GM18868 (cell line): Measurements from ENCODE around the gene KCTD13.
"Not testable (repeated sequence)": the region's sequence is repeated elsewhere in the genome, so short reads cannot be mapped to it uniquely, and the experiment has no call there.

Experiments
- ATAC-seq: cut with Tn5 transposase; IDR thresholded peaks from one replicate; pipeline ENCODE4 v1.9.1; 2021; ENCODE audit warnings: mild to moderate bottlenecking, moderate library complexity; ENCODE audit not compliant: unreplicated experiment

KCTD13 gene

GRCh38 chr16:29925781-29926710 lies at the start of gene KCTD13:
KCTD13 (minus strand) TSS chr16:29926226; CDS start chr16:29926033, 193 bp downstream.
- peak; percentile 81 for ATAC-seq

DNA sequence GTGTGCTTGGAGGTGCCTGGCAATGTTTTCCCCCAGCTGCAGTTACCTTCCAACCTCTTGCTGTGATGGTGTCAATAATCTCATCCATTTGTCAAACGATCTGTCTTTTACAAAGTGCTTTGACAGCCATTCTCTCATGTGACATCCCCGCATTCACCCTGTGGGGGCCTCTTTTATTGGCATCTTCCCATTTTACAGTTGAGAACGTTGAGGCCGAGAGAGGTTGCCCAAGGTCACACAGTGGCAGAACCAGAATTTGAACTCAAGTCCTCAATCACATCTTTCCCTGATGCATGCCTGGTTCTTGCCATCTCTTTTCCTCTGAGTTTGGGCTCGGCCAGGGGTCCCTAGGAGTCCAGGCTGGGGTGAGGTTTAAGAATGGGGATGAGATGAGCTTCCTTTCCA lies 49.1 kb upstream of the KCTD13 start:
- ATAC-seq: no peak

GRCh38 chr16:29974291-29975133 lies 48.5 kb upstream of the KCTD13 start:
- ATAC-seq: no peak

GRCh38 chr16:29973384-29974246 lies 47.6 kb upstream of the KCTD13 start, which contains the start of gene TAOK2:
TAOK2 (plus strand) TSS chr16:29973868; CDS start chr16:29977773, 3,905 bp downstream.
- ATAC-seq: peak; percentile 91

DNA sequence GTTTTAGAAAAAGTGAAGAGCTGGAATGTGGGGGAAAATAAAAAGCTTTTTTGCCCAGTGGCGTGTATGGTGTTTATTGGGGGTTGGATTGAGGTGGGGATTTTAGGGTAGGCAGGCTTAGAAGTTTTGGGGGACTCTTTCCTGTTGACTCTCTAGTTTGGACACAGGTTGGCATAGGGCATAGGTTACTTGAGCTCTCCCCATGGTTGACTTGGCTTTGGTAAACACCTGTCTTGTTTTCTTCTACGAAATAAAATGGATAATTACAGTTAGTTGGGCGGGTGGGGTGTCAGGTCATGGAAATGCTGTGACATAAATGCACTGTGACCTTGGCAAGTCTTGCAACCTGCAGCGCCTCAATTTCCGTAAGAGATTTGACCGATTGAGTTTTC lies 47.0 kb upstream of the KCTD13 start:
- no peak for ATAC-seq

DNA sequence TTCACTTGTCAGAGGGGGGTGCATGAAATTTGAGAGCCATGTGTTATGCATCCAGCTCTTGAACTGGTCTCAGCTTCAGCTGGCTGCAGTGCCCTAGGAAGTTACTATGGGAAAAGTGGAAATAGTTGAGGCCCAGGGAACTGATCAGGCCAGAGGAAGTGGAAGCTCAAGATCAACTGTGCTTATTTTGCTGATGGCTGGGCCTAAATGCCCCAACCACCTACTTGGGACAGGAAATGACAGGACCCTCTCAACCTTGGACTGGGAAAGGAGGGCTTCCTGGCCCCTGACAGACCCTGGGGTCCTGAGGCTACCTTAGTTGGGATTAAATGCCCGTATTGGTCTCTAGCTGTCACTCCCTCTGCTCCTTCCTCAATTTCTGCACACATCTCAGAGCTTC lies 46.5 kb upstream of the KCTD13 start:
- ATAC-seq: no peak

- ATAC-seq: no peak
Observed at GRCh38 chr16:29971304-29971703, 45.3 kb upstream of the KCTD13 start.

DNA sequence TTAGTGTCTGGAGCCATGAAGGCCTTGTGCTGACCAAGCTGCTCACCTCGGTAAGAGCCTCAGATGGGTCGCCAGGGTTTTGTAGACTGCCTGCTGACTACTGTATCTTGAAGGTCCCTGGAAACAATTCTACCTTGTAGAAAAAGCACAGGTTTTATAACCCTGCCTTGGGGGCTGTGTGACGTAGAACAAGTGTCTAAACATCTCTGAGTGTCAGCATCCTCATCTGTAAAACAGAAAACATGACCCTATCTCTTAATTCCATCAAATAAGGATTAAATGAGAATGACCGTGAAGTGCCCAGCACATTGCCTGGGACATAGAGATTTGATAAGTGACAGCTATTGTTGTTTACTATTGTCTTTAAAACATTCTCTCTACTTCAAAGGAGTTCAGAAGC lies 42.2 kb upstream of the KCTD13 start:
- no peak for ATAC-seq

DNA sequence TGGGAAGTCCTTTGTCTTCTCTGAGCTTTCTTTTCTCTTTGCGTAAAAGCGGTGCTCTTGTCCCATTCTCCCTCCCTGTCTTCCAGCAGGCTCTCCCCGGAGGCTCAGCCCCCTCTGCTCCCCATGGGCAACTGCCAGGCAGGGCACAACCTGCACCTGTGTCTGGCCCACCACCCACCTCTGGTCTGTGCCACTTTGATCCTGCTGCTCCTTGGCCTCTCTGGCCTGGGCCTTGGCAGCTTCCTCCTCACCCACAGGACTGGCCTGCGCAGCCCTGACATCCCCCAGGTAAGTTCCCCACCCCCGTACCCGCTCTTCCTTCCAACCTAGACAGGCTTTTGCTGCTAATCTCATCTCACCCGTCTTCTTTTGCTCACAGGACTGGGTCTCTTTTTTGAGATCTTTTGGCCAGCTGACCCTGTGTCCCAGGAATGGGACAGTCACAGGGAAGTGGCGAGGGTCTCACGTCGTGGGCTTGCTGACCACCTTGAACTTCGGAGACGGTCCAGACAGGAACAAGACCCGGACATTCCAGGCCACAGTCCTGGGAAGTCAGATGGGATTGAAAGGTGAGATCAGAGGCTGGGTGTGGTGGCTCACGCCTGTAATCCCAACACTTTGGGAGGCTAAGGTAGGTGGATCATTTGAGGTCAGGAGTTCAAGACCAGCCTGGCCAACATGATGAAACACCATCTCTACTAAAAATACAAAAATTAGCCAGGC lies 37.2 kb upstream of the KCTD13 start:
- ATAC-seq: no peak

DNA sequence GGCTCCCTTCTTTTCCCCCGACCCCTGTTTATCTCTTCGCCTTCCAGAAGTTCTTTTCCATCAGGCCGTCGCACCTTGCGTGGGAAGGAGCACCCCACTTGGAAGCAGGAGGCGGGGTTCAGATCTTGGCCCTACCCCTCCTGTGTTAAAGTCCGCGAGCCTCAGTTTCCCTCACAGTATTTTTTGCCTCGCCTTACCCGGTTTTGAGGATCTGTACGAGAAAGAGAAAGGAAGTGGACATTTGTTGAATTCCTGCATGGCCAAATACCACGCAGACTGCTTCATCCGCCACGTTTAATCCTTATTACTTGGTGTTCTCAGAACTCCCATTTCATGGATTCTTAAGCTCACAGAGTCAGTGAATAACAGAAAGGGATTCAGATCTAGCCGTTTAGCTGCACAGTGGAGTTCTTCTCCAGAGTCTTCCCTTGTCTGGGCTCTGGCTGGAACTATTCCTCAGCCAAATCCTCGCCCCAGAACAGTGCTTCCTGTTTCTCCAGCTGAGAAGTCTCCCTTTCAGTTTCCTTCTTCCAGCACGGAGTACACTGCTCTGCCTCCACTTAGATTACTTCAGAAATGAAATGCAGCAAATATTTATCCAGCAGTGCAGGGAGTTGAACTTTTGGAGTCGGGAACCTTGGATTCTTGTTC lies 36.4 kb upstream of the KCTD13 start:
- no peak for ATAC-seq

DNA sequence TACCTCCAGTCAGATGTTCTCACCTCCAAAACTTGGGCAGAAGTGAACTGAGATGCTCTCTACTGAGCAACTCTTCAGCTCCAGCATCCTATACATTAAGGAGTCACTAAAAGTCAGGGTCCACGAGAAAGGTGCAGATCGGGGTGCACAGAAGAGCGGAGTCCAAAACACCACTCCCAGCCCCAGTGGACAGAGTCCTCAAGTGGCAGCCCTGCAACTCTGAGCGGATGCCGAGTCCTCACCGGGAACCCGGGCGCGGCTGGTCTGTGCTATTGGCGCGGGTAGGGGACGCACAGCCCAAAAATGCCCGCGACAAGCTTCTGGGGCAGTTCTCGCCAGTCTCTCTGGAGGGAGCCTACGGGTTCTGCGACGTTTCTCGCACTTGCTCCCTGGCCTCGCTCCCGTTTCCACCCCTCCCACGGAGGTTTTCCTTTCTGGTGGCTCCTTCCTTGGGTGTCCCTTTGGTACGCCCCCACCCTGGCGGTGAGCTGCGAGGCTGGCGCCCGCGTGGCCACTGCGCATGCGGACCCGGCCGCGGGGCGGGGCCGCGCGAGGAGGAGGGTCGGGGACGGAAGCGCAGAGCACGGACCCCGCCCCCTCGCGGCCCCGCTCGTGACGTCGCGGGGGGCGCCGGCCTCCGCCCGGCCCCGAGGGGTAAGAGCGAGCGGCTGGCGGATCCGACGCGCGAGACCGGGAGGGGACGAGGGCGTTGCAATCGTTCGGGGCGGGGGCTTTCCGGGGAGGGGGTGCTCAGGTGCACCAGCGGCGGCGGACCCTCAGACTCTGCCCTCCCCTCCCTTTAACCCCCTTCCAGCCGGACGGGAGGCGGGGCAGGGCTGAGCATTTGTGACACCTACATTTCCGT lies 35.7 kb upstream of the KCTD13 start, which contains the start of gene TMEM219:
TMEM219 (plus strand) TSS at position 601 of the 865 bp plus-strand sequence. CDS start 1,065 bp downstream, outside the sequence.
- peak; percentile 83 for ATAC-seq

GRCh38 chr16:29961127-29961478 lies 35.1 kb upstream of the KCTD13 start:
- no peak for ATAC-seq

DNA sequence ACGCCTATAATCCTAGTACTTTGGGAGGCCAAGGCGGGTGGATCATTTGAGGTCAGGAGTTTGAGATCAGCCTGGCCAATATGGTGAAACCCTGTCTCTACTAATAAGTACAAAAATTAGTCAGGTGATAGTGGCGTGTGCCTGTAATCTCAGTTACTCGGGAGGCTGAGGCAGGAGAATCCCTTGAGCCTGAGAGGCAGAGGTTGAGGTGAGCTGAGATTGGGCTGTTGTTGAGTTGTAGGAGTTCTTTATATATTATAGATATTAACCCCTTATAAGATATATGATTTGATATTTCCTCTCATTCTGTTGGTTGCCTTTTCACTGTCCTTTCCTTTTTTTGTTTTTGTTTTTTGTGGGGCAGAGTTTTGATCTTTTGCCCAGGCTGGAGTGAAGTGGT lies 33.8 kb upstream of the KCTD13 start:
- not testable (repeated sequence) for ATAC-seq

DNA sequence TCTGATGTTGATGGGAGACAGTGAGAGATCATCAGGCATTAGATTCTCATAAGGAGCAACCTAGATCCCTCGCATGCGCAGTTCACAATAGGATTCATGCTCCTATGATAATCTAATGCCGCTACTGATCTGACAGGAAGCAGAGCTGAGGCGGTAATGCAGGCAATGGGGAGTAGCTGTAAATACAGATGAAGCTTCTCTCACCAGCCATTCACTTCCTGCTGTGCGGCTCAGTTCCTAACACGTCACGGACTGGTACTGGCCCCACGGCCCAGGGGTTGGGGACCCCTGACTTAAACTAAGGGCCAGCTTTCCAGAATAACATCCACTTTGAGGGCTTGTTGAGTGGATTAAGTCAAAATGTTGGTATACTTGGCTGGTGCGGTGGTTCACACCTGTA lies 33.3 kb upstream of the KCTD13 start:
- ATAC-seq: no peak

DNA sequence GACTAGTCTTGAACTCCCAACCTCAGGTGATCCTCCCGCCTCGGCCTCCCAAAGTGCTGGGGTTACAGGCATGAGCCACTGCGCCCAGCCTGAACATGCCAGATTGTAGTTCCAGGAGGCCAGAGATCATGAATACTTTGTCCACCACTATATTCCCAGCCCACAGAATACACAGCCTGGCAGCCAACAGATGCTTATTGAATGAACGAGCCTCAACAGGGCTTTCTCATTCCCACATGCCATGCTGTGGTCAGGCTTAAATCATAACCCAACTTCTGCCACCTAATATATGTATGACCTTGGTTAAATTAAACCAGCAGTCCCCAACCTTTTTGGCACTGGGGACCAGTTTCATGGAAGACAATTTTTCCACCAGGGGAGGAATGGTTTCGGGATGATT lies 32.7 kb upstream of the KCTD13 start:
- no peak for ATAC-seq

GRCh38 chr16:29951625-29952365 lies 25.8 kb upstream of the KCTD13 start:
- no peak for ATAC-seq

DNA sequence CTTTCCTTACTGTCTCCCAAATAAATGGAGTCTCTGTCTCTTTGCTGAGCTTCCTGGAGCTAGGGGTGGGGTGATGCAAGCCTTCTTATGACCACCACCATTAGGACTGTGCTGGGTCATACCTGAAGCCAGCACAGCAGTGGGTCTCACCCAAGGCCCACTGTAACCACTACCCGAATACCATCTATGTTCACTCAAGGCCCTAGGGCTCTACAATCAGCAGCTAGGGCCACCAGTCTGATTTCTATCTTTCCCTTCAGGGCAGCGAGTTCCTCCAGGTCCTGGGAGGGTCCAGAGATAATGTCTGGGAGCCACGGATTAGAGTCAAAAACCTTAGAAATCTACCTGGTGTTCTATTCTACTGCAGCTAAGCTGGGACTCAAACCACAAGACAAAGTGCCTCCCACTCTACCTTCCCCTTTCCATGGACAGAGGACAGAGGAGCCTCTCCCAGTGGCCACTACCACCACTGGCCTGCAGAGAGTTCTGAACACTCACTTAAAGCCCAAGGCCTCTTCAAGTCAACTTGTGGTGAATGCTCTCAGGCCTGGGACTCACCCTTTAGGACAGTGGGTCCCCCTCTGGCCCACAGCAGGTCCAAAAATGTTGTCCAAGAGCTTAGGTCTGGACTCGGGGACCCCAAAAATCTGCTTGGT lies 24.9 kb upstream of the KCTD13 start:
- ATAC-seq: no peak
